NCI-H1694 treated with DMSO at 0.1 percent for 48 hours (cell line): ENCODE measurements around the gene PHLPP2.

Source experiments
- DNase-seq: peaks from one replicate; lab custom pipeline; 2025; lab: John Stamatoyannopoulos, UW

Gene PHLPP2, protein sequence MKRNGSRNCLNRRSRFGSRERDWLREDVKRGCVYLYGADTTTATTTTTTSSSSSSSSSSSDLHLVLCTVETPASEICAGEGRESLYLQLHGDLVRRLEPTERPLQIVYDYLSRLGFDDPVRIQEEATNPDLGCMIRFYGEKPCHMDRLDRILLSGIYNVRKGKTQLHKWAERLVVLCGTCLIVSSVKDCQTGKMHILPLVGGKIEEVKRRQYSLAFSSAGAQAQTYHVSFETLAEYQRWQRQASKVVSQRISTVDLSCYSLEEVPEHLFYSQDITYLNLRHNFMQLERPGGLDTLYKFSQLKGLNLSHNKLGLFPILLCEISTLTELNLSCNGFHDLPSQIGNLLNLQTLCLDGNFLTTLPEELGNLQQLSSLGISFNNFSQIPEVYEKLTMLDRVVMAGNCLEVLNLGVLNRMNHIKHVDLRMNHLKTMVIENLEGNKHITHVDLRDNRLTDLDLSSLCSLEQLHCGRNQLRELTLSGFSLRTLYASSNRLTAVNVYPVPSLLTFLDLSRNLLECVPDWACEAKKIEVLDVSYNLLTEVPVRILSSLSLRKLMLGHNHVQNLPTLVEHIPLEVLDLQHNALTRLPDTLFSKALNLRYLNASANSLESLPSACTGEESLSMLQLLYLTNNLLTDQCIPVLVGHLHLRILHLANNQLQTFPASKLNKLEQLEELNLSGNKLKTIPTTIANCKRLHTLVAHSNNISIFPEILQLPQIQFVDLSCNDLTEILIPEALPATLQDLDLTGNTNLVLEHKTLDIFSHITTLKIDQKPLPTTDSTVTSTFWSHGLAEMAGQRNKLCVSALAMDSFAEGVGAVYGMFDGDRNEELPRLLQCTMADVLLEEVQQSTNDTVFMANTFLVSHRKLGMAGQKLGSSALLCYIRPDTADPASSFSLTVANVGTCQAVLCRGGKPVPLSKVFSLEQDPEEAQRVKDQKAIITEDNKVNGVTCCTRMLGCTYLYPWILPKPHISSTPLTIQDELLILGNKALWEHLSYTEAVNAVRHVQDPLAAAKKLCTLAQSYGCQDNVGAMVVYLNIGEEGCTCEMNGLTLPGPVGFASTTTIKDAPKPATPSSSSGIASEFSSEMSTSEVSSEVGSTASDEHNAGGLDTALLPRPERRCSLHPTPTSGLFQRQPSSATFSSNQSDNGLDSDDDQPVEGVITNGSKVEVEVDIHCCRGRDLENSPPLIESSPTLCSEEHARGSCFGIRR (N-terminal part only)

DNA sequence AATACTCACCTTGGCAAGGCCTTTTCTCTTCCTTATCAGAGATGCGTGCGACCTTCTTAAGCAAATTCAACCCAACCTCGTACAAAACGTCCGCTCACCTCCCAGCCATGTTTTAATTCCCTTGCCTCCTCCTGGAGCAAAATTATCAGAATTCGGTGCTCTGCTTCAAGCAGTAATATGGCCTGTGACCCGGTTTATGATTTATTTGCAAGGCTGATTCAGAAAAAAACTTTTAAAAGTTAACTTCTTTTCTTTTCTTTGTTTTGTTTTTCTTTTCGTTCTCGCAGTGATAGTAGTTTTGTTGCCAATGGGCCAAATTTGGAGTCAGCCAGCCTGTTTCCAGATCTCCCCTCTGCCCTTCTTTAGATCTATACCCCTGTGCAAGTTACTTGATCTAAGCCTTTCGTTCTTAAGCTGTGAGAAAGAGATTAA is at the start of gene PHLPP2:
Gene PHLPP2, minus strand, starts transcription at position 382 of the 432 bp plus-strand sequence. CDS start 9,906 bp downstream, outside the sequence.
- no peak for DNase-seq

DNA sequence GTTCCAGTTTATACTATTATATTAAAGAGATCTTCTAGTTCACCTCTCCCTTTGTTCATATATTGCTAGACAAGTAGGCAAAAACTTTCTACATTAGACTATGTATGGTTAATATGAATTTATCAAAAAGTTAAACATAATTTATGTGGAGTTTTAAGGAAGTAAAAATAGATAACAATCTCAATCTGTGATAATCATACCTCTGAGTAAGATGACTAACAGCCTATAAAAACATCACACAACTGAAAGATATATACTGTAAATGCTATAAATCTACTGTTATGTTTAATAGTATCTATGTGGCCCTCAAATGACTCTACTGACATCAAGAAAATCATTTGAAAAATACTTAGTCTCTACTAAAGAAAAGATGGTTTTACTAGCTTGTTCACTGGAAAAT is 47.1 kb upstream of the PHLPP2 start:
- no peak for DNase-seq

DNA sequence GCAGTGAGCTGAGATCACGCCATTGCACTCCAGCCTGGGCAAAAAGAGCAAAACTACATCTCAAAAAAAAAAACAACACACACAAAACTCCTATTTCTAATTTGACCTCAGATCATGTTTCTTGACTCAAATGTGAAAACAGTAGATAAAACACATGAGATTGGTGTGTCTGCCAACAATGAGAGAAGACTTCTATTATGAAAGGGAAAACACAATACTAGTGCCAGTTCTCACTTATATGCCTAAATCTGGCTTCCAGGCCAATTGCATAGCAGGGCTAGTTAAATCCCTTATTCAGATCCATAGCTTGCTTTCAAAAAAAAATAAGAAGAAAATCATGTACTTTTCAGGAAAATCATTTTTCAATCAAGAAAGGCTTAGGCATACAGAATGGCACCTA is 44.7 kb upstream of the PHLPP2 start:
- no peak for DNase-seq

DNA sequence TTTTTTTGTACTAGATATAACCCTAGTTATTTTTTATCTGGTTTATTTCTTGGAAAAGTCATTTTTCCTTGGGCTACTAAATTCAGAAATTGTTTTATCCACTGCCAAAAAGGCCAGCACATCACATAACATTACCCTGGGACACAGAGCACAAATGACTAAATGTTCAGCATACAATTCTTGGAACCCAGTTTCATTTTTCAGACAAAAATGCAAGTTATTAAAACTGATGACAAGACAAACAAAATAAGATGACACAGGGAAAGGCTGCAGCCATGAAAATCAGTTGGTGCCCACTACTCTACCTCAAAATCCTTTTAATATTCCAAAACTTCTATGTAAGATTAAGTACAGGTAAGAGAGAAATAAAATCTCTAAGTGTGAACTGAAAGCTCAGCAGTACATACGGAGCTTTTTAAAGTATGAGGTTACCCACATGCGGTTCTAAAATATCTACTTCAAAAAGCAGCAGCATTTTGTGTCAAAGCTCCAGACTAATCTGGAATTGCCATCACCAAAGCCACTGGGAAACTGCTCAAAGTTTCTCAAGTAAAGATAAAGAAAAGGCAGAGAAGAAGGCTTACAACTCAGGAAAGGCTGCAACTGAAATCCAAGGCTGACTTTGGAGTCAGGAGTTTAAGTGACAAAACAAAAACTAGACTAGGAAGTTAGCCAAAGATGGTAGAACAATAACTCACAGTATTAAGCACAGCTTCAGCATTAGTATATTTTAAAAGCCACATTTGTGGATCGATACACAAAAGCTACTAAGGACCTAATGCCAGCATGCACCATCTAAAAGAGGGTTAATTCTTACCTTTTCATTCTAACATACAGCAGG is 42.8 kb upstream of the PHLPP2 start:
- no peak for DNase-seq

DNA sequence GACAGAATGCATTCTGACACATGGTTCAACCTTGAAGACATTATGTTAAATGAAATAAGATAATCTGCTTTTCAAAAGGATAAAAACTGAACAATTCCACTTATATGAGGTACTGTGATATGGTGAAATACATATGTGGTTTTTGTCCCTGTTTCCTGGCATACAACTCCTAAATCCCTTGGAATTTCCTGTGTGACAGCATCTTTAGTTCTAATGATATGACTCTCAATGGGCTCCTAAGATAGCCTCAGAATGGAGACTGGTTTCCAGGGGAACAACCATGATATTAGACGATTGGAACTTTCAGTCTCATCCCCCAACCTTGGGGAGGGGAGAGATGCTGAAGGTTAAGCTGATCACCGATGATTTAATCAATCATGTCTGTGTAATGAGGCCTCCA is 37.7 kb upstream of the PHLPP2 start:
- DNase-seq: no peak

DNA sequence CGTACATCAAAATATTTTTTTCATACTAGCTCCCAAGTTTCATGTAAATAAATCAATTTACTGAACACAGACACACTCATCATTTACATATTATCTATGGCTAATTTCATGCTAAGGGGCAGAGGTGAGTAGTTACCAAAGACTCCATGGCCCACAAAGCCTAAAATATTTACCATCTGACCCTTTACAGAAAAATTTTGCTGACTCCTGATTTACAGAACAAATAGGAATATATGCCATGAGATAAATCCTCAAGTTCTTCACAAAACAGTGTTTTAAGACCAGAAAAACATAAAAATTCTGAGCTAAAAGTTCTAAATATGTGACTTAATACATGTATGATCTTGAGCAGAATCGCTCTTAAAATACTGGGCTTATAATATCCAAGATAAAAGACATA is 36.6 kb upstream of the PHLPP2 start:
- DNase-seq: no peak

DNA sequence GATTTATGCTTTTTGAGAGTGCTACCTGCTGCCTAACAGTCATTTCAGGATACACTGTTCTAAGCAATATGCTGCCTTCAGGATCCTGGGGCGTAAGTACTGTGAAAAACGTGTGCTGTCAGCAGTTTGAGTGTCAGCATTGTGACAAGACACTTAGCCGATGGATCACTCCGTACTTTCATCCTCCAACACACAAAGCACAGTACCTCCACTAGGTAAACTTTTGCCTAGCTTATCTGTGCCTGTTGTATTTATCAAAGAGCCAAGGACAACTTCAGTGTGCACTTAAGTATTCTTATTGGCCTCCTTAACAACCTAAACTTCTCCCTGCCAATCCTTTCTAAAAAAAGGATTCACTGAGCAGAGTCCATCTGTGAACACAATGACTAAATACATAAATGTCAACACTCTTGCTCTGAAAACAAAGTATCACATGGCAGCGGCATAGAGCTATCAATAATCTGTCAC is 33.8 kb upstream of the PHLPP2 start:
- DNase-seq: no peak

DNA sequence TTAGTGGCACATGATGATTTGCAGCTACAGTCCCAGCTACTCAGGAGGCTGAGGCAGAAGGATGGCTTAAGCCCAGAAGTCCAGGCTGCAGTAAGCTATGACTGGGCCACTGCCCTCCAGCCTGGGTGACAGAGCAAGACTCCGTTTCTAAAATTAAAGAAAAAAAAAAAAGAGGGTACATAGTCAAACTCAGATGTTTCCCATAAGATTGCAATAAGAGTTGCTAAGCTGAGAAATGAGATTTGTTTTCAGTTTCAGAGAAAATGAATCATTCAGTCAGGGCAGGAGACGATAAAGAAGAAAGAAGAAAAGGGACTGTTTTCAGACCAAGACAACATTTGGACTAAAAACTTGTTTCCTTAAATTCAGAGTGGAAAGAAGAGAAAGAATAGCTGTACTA is 30.2 kb upstream of the PHLPP2 start:
- no peak for DNase-seq

DNA sequence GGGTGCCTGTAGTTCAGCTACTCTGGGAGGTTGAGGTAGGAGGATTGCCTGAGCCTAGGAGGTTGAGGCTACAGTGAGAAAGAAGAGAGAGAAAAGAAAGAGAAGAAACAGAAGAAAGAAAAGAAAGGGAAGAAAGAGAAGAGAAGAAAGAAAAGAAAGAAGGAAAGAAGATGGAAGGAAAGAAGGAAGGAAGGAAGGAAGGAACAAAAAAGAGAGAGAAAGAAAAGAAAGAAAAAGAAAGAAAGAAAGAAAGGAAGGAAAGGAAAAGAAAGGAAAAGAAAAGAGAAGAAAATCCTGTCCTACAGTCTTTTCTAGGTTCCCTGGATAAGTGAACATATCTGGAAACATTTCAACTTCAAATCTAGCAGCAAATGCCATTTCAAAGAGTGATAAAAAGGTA is 29.6 kb upstream of the PHLPP2 start:
- DNase-seq: no peak

DNA sequence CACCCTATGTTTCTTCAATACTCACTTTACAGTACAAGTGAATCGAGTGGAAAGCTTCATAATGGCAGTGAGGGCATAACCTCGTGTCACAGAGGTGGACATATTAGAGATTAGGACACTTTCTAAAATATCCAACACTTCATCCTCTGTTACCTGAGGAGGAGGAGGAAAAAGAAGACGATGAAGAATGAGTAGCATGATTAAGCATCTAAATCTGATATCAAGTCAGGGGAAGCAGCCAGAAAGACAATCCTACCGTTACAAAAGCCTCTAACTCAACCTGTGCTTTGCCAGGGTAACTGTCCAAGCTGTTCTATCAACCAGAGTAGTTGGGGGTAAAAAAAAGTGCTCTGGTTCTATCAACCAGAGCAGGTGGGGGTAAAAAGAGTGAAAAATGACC is 23.7 kb upstream of the PHLPP2 start:
- DNase-seq: no peak

DNA sequence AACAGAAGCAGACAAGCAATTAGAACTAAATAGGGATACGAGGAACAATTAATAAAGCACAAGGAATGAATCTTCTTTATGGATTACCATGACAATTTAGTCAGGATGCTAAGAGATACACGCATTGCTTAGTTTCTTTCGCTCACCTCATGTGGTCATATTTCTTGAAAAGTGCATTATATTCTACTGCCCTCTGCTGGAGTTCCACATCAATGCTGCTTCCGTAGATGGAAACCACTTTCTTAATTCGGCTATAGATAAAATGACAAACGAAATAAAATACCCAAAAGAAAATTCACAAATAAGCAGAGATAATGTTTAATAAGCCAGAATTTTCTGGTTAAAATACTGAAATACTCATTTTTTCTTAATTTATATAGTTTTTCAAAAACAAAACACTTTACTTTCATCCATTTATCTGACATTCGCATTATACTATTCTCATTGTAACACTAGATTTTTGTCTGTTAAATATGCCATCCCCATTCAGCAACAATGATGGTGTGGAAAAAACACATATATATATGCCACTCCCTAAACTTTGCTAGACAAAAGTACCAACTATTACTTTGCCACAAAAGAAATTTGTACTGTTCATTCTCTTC is 22.0 kb upstream of the PHLPP2 start:
- peak; percentile 22 for DNase-seq

DNA sequence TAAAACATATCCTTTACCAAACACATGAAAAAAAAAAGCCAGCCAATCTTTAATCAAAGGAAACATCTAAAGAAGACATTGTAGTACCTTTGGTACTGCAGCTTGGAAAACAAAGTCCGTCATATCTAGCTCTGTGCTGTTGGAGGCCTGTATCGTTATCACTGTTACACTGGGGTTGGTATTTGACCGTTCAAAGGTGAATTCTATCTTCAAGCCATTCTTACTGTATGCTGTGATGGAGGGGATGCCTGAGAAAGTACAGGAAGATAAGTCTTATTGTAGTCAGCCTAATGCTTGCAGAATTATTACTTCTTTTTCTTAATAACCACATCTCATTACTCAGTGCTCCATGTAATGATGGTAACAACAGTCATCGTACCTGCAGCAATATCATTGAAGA is 14.4 kb upstream of the PHLPP2 start:
- DNase-seq: no peak

DNA sequence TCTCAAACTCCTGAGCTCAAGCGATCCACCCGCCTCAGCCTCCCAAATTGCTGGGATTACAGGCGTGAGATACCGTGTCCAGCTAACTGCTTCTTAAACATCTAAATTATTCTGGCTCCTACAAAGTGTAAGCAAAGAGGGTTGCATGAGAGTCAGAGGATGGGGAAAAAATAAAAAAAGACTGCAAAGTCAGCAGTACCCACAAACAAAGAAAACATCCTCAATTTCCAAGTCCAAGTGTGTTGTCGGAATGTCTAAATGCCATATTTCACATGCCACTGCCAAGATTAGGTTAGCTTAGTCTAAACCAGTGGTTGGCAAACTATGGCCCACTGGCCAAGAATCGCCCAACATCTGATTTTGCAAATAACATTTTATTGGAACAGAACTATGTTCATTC is 13.0 kb upstream of the PHLPP2 start:
- DNase-seq: no peak

DNA sequence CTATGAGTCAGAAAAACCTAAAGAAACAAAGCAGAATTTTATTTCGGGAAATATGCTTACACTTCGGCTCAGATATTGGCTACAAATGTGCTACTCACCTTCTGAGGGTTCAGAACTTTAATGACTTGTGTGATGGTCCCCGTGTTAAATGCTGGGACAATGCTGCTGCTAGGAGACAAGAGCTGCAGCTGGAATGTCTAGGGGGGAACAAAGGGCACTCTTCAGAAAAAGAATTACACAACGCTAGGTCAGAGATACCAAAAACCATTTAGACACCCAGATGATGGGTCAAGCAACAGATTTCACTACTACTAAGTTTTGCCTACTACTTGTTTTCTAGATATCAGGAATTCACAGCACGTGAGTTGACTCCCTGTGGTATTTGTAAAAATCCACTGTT is 10.0 kb upstream of the PHLPP2 start:
- no peak for DNase-seq

DNA sequence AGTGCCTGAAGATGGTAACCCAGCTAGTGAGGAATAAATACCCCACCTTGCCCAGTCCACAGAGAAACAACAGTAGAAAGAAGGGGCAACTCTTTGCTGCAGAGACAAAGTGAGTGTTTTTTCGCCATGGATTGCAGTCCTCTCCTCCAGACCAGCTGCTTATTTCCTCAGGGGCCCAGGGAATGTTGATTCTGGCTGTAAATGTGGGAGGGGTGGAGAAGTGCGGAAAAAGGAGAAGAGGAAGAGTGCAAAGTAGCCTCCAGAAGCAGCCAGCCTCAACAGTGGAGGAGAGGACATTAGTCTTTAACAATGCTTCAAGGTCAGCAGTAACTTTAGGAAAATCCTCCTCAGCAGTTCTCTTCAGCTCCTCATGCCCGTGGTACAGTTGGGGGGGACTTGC is 8.1 kb upstream of the PHLPP2 start:
- DNase-seq: no peak

DNA sequence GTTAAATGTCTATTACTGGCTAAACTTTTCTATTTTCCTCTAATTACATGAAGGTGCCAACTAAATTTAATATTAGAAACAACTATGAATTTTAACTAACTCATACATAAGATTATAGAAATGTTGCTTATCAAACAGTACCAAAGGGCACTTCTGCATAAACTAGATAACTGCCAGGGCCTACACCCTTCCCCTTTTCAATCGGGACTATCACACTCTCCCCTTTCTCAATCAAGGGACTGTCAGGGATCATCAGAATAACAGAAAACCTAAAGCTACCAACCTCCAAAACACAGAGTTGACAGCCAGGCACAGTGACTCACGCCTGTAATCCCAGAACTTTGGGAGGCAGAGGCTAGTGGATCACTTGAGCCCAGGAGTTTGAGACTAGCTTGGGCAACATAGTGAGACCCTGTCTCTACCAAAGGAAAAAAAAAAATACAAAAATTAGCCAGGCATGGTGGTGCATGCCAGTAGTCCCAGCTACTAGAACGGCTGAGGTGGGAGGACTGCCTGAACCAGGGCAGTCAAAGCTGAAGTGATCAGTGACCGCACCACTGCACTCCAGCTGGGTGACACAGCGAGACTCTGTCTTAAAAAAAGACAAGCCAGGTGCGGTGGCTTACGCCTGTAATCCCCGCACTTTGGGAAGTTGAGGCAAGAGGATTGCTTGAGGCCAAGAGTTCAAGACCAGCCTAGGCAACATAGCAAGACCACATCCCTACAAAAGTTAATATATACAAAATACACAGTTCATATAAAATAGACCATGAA is 3.2 kb upstream of the PHLPP2 start:
- no peak for DNase-seq

DNA sequence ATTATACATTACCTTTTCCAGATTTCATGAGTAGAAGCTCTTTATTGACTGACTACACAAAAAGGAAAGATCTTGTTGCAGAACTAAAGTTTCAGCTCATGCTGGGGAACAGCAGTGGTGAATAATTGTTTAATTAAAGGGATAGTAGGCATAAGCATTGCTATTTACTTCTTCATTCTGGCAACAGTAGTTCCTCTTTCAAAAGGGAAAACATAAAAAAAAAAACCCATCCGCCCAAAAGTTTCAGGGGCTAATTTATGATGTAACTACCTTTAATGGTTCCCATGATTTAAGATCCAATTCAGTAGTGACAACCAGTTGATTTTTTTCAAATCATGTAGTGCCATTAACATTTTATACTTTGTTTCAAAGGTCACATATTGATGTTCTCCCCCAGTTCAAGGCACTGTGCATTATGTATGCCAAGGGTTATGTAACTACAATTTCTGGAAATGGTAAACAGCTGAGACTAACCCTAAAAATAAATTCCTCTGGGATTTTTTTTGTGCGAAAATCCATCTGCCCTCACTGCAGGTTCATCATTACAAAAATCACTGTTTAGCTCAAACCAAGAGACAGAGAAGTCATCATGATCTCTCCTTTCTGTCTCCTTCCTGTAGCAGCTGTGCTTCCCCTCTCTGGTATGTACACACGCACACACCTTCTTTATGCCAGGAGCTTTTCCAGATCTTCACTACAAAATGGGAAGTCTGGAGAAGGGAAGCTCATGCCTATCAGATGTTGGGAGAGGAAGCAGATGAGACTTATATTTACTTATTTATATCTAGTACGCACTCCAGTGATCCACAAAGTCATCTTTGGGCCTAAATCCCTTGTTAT is 2.2 kb upstream of the PHLPP2 start:
- no peak for DNase-seq

DNA sequence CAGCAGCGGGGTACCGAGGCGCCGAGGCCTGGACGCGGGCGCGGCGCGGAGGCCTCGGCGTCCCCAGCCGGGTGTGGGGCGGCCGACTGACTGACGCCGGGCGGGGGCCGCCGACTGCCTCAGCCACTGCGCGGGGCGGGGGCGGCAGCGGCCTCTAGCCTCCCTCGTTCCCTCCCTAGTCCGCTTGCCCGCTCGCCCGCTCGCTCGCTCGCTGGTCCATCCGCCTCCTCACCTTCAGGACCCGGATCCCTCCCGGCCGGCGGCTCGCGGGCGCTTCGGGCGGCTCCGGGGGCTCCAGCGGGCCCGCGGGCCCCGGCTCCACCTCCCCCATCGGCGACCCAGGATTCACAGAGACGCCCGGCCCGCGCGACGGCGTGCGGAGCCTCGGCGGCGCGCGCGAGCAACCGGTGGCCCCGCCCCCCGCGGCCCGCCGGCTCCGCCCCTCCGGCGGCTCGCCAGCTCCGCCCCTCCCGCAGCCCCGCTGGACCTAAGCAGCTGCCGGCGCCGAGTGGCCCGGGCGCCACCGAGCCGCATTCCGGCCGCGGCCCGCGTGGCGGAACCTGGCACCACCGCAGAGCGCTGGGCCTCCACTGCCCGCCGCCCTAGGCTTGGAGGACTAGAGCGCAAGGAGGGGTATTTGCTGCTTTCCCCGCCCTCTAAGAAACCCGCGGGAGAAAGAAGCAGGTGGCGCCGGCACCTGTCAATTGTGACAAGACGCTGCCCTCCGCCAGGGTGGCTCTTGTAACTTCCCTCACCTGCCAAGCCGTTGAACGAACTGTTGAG is 773 bp downstream of the PHLPP2 start:
- peak; percentile 30 for DNase-seq
